Right lobe of liver (tissue), 4 donors: ENCODE results near the gene PLXNB2.

Source experiments
- CTCF ChIP-seq, 4 donors: fragments of 200-600 bp in 3 of 4; fragments of 450-650 bp in 1 of 4; IDR thresholded peaks; one replicate each; pipeline versions ENCODE4 v1.5.1 to v1.8.0; 2016 to 2022; ENCODE audit warnings: antibody characterized with exemption in 4 of 4, mild to moderate bottlenecking in 2 of 4
- POLR2A ChIP-seq: fragments of 450-650 bp; IDR thresholded peaks from one replicate; pipeline ENCODE4 v1.6.1; 2017; ENCODE audit warnings: antibody characterized with exemption, mild to moderate bottlenecking
- donor health status: DM: no; HTN: no; CAD: no.
- donor health status: DM: no; HTN: no; CAD: no.
- donor health status: DM: no; HTN: yes; CAD: no.

DNA sequence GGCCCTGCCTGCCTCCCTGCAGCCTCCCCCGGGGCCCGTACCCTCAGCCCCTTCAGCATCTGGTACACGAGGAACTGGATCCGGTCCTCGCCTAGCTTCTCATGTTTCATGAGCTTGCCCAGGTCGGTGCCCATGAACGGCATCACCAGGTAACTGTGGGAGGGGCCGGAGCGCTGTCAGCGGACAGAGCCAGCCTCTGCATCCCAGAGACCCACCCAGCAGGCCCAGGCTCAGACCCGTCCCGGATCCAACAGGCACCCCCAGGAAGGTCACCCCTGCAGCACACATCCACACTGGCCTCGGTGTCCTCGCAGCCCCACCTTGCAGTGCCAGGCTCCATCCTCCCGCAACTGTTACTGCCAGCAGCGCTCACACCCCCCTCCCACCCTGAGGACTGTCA, 50.4 kb downstream of the PLXNB2 start:
- TF ChIP-seq CTCF (IDR thresholded peaks at IDR 0.05): no peak
- no peak for TF ChIP-seq POLR2A
